Lower lobe of right lung (tissue), 2 donors: ENCODE results near the gene KCNA2. TPM values are rescaled to one million over a fixed set of nuclear protein-coding genes. Genes with fewer than 3 reads are reported as not detected.

Source experiments
- ATAC-seq, 2 donors: fragments of 200-7000 bp; cut with Tn5 transposase; one replicate each; pipeline ENCODE4 v1.9.1; 2020 to 2022; ENCODE audit warnings: mild to moderate bottlenecking in 2 of 2, moderate library complexity in 2 of 2
- DNase-seq: peaks from one replicate; pipeline ENCODE4 v3.0.0-alpha.2; 2020
- H3K27ac ChIP-seq: fragments of 200-600 bp; one replicate; pipeline ENCODE4 v1.8.0; 2022
- H3K27me3 ChIP-seq: fragments of 200-600 bp; one replicate; pipeline ENCODE4 v1.8.0; 2022; ENCODE audit warnings: low read depth
- H3K36me3 ChIP-seq: fragments of 200-600 bp; one replicate; pipeline ENCODE4 v1.8.0; 2022; ENCODE audit warnings: mild to moderate bottlenecking
- H3K4me1 ChIP-seq: fragments of 200-600 bp; one replicate; pipeline ENCODE4 v1.8.0; 2022
- H3K4me3 ChIP-seq: fragments of 200-600 bp; one replicate; pipeline ENCODE4 v1.8.0; 2022; ENCODE audit warnings: mild to moderate bottlenecking
- H3K9me3 ChIP-seq: fragments of 200-600 bp; one replicate; pipeline ENCODE4 v1.8.0; 2022
- intact Hi-C: fragments of 100-400 bp; cut with DNase I; formaldehyde crosslinking; loops from one replicate; pipeline ENCODE4 v1.11.0; 2022
- total RNA-seq: library from RNA; stranded (reverse); fragmentation: NEBNext Ultra II Directional; extraction: Animal tissue kit (Norgen Biotek cat#: 25700); gene quantifications from one replicate; pipeline ENCODE4 v1.2.1, GENCODE V29; 2021
- TF ChIP-seq, protein P1 (sequence below): fragments of 200-600 bp; IDR thresholded peaks from one replicate; pipeline ENCODE4 v1.8.0; 2022; ENCODE audit warnings: antibody characterized with exemption, mild to moderate bottlenecking
- donor health status: DM: no; HTN: yes; CAD: no; lungs with severe emphysema.

KCNA2 gene
- total RNA-seq, 1 donor from 2014 or later, result 0.77 TPM

DNA sequence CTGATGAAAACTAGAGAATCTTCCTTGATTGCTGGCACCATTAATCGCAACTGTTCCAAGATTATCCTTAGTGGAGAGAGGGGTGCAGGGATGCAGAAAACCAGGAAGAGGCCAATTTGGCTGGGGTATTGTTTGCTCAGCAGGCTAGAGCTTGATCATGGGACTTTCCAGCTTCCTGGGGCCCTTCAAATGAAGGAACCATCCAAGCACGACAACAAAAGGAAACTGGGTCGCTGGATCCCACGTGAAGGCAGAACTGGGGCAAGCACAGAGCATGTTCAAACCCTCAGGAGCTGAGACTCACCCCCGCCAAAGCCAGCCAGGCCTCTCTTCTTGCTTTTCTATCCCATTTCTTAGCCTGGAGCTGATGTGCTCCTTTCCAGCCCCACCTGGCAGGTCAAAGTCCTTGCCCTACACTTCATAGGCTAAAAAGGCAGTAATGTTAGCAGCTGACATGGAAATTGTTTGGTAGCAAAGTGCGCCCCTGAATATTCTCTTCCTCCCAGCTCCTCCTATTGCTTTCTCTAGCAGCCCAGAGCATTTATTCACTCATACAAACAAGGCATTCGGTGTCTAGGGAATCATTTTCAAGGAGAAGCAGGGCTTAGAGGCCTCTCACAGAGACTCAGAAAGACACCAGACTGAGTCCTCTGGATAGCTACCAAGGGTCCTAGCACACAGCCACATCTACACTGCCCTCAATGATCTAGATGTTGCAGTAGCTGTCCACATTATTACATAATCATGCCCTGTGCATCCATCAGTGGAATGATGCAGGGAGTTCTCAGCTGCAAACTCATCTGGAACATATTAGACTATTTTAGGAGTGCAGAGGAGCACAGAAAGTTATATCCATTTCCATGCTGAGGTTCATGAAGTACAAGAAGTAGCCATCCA, 11.5 kb downstream of the KCNA2 start:
- ATAC-seq (no peak), DNase-seq (no peak)
- intact Hi-C loops, result no loop called here
- Histone ChIP-seq H3K4me1 (no peaks in the 10 kb centered on the region), H3K27ac (no peak overlapping the region), H3K9me3 (no peaks in the 10 kb centered on the region), H3K36me3 (no peaks in the 10 kb centered on the region), H3K27me3 (peaks cover 13% of the 10 kb centered on the region), H3K4me3 (no peak overlapping the region)
- TF ChIP-seq, protein P1, sequence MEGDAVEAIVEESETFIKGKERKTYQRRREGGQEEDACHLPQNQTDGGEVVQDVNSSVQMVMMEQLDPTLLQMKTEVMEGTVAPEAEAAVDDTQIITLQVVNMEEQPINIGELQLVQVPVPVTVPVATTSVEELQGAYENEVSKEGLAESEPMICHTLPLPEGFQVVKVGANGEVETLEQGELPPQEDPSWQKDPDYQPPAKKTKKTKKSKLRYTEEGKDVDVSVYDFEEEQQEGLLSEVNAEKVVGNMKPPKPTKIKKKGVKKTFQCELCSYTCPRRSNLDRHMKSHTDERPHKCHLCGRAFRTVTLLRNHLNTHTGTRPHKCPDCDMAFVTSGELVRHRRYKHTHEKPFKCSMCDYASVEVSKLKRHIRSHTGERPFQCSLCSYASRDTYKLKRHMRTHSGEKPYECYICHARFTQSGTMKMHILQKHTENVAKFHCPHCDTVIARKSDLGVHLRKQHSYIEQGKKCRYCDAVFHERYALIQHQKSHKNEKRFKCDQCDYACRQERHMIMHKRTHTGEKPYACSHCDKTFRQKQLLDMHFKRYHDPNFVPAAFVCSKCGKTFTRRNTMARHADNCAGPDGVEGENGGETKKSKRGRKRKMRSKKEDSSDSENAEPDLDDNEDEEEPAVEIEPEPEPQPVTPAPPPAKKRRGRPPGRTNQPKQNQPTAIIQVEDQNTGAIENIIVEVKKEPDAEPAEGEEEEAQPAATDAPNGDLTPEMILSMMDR, result no peak

DNA sequence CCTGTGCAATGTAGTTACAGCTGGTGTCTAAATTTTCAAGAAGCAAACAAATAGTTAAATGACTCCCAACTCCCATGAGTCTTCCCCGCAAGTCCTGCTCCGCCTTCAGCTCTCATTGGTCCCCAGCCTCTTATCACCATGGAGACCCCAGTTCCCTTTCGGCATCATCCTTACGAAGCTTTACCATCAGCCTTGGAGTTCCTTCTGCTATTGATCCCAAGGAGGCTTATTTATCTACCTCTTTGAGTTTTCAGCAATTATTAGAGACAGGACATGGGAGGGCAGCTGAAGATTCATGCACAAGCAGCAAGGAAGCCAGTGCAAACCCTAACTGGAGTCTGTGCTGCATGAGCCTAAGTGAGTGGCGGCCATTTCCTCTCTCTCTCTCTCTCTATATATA, 12.3 kb downstream of the KCNA2 start:
- DNase-seq, result no peak
- intact Hi-C loops, result no loop called here
- H3K36me3 ChIP-seq, result no peaks in the 10 kb centered on the region
- ATAC-seq, result no peak
- peaks cover 13% of the 10 kb centered on the region for H3K27me3 ChIP-seq
- H3K4me3 ChIP-seq, result no peak overlapping the region
- no peak overlapping the region for H3K27ac ChIP-seq
- H3K4me1 ChIP-seq, result no peaks in the 10 kb centered on the region
- H3K9me3 ChIP-seq, result no peaks in the 10 kb centered on the region
- TF ChIP-seq, protein P1, result no peak

DNA sequence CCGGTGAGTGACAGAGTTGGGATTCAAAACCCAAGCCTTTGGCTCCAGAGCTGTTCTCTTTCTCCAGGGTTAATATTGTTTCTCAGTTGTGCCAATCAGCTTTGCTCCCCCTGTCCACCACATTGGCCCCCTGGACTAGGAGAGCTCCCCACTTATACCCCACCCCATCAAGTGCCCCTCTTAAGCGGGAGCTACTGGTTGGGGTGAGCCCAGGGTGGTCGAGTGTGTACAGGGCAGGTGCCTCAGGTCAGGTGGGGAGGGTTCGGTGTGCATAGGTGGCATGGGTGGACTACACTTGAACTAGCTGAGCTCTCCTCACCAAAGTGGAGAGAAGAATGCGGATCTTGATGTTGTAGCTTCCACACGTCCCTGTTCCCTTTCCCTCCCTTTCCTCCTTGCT, 14.2 kb downstream of the KCNA2 start:
- Histone ChIP-seq H3K27me3 (peaks cover 20% of the 10 kb centered on the region), H3K27ac (no peak overlapping the region), H3K9me3 (no peaks in the 10 kb centered on the region), H3K36me3 (no peaks in the 10 kb centered on the region), H3K4me1 (no peaks in the 10 kb centered on the region), H3K4me3 (no peak overlapping the region)
- TF ChIP-seq, protein P1, result no peak
- intact Hi-C loops, result no loop called here
- ATAC-seq (no peak), DNase-seq (no peak)

DNA sequence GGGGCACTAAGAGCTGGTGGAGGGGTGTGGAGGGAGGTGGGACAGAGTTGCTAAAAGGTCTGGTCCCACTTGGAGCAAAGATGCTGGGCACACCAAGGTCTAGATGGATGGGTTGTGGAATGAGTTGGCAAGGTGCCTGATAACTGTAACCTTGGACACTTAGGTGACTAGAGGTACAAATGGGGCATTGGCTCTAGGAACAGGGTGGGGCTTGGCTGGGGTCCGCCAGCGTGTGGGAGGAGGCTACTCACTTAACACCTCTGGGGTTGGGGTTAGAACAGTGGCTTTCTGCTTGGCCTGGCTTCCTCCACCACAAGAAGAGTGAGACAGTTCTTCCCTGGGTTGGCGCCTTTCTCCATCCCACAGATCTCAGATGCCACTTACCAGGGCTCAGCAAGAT, 17.2 kb downstream of the KCNA2 start:
- Histone ChIP-seq H3K4me1 (no peaks in the 10 kb centered on the region), H3K4me3 (no peak overlapping the region), H3K27ac (no peak overlapping the region), H3K27me3 (peaks cover 20% of the 10 kb centered on the region), H3K36me3 (no peaks in the 10 kb centered on the region), H3K9me3 (no peaks in the 10 kb centered on the region)
- ATAC-seq (no peak), DNase-seq (no peak)
- TF ChIP-seq, protein P1, result no peak
- intact Hi-C loops, result no loop called here

DNA sequence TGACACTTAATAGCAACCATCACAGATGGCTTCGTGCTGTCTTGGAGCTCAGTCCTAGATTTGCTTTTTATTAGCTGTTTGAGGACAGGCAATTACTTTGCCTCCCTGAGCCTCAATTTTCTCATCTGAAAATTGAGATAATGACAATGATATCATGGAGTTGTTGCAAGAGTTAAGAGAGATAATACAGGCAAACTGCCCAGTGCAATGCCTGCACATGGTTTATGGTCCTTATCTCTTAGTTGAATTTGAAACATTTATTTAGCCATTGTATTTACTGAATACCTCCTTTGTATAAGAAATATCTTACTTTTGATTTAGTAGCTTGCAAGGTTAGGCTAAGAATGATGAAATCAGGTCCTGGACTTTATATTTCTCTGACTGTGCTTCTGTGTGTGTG, 17.7 kb downstream of the KCNA2 start:
- intact Hi-C loops, result no loop called here
- Histone ChIP-seq H3K36me3 (no peaks in the 10 kb centered on the region), H3K27me3 (peaks cover 20% of the 10 kb centered on the region), H3K4me1 (no peaks in the 10 kb centered on the region), H3K9me3 (no peaks in the 10 kb centered on the region), H3K27ac (no peak overlapping the region), H3K4me3 (no peak overlapping the region)
- ATAC-seq (no peak), DNase-seq (no peak)
- TF ChIP-seq, protein P1, result no peak
